ENCODE measurements around the gene HS6ST1.

DNA sequence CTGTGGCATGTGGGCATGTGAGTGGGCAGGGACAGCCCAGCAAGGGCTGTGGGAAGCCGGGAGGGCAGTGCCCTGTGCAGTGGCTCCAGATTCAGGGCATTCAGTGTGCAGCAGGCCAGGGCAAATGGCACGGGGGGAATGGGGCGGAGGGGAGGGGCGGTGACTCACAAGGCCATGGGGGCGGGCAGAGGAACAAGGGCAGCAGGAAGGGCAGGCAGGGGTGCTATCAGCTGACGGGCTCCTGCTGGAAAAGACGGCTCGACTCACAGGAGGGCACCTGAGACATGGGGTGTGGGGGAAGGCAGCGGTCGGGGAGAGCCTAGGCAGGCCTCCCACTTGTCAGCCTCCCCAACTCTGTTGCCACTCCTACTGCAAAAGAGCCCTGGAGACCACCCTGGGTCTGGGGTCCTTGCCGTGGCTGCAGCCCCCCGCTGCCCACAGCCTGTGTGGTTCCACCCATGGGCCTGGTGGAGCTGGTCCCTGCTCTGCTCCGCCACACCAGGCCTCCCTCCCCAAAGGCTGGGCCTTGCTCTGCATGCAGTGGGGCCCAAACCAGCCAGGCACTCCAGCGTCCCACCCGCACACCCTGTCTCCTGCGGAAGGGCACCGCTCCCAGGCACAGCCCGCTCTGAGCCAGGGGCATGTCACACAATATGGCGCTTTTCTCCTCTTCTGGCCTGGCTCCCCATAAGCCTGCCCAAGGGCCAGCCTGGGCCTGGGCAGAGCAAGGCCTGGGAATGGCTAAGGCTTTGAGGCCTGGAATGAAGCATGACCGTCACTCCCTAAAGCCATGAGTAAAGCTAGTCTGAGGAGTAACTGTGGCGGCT lies 25.9 kb downstream of the HS6ST1 start:
- TF ChIP-seq, protein P1, sequence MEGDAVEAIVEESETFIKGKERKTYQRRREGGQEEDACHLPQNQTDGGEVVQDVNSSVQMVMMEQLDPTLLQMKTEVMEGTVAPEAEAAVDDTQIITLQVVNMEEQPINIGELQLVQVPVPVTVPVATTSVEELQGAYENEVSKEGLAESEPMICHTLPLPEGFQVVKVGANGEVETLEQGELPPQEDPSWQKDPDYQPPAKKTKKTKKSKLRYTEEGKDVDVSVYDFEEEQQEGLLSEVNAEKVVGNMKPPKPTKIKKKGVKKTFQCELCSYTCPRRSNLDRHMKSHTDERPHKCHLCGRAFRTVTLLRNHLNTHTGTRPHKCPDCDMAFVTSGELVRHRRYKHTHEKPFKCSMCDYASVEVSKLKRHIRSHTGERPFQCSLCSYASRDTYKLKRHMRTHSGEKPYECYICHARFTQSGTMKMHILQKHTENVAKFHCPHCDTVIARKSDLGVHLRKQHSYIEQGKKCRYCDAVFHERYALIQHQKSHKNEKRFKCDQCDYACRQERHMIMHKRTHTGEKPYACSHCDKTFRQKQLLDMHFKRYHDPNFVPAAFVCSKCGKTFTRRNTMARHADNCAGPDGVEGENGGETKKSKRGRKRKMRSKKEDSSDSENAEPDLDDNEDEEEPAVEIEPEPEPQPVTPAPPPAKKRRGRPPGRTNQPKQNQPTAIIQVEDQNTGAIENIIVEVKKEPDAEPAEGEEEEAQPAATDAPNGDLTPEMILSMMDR (optimal IDR thresholded peaks at IDR 0.05 in 1 of 3, IDR thresholded peaks at IDR 0.05 in 1 of 3, conservative IDR thresholded peaks at IDR 0.05 in 1 of 3; ENCODE audit: extremely low read depth in 1 of 3, insufficient read depth in 2 of 3, low read length in 3 of 3) = peak in 1 of 3 experiments; percentile 2
- no peak for TF ChIP-seq EZH2 (IDR thresholded peaks at IDR 0.05; ENCODE audit: low read length)
